Measurements from ENCODE around the gene C2orf72. TPM values are rescaled to one million over a fixed set of nuclear protein-coding genes. Genes with fewer than 3 reads are reported as not detected.

Gene C2orf72
- not detected for polyA plus RNA-seq (ENCODE audit: low read depth in 6 of 6)

DNA sequence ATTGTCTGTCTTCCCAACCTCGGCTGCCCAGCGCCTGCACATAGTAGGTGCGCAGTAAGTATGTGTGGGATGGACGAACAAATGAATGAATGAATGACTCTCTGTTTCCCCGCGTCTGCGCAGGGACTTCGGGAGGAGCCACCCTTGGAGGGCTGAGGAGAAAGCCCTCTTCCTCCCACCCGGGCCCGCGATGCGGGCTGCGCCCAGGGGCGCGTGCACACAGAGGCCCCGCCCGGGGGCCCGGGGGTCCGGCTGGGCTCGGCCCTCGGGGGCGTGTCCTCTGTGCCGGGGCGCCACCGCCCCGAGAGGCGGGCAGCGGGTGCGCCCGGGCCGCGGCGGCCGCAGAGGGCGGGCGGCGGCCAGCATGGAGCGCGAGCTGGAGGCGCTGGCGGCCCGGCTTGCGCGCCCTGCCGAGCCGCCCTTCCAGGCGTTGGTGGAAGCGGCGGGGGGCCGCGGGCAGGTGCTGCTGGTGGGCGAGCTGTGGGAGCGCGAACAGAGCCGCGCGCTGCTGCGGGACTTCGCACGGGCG, at the start of gene C2orf72:
TSS of gene C2orf72 (plus strand) at position 322 of the 529 bp plus-strand sequence. CDS start at position 365, 43 bp downstream.
- DNase-seq (no peak), ATAC-seq (ENCODE audit: low read depth in 2 of 2) (peak; percentile 11 to 29)

DNA sequence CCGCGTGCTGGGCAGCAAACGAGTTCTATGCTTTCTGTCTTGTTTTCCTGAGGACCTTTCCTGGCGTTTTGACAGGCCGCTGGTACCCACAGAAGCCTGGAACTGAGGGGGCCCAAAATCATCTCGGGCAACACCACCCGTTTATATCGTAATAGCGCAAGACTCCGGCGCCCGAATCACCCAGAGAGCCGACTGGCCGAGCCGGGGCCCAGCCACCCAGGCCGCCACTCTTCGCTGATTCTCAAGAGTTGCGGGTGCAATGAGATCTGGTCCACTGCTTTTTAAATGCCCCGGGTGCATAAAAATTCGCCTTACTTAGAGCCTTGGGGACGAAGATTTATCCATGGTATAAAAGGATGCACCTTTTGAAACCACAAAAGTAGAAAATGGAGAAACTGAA, 47.6 kb upstream of the C2orf72 start:
- H3K4me3 Mint-ChIP-seq, result no peak overlapping the region
- H3K27me3 Mint-ChIP-seq, result peaks cover 31 to 67% (median 60%) of the 10 kb centered on the region in 3 donors
- DNase-seq (no peak), ATAC-seq (ENCODE audit: low read depth in 2 of 2) (no peak)
- peaks cover 0 to 3% (median 0%) of the 10 kb centered on the region in 3 donors for H3K4me1 Mint-ChIP-seq
- H3K36me3 Mint-ChIP-seq, result no peaks in the 10 kb centered on the region
- no peaks in the 10 kb centered on the region for H3K9me3 Mint-ChIP-seq
- H3K27ac Mint-ChIP-seq, result no peak overlapping the region

More for the DNA sequence above, at the start of gene C2orf72:
- peaks cover 46 to 71% (median 55%) of the 10 kb centered on the region in 3 donors for H3K27me3 Mint-ChIP-seq
- peaks cover 10 to 32% (median 21%) of the 10 kb centered on the region in 3 donors for H3K4me1 Mint-ChIP-seq
- no peaks in the 10 kb centered on the region for H3K36me3 Mint-ChIP-seq
- no peak within 1 kb of the TSS for H3K27ac Mint-ChIP-seq
- no peaks in the 10 kb centered on the region for H3K9me3 Mint-ChIP-seq
- peak within 1 kb of the TSS; percentile 46 to 85 (median 70) for H3K4me3 Mint-ChIP-seq

DNA sequence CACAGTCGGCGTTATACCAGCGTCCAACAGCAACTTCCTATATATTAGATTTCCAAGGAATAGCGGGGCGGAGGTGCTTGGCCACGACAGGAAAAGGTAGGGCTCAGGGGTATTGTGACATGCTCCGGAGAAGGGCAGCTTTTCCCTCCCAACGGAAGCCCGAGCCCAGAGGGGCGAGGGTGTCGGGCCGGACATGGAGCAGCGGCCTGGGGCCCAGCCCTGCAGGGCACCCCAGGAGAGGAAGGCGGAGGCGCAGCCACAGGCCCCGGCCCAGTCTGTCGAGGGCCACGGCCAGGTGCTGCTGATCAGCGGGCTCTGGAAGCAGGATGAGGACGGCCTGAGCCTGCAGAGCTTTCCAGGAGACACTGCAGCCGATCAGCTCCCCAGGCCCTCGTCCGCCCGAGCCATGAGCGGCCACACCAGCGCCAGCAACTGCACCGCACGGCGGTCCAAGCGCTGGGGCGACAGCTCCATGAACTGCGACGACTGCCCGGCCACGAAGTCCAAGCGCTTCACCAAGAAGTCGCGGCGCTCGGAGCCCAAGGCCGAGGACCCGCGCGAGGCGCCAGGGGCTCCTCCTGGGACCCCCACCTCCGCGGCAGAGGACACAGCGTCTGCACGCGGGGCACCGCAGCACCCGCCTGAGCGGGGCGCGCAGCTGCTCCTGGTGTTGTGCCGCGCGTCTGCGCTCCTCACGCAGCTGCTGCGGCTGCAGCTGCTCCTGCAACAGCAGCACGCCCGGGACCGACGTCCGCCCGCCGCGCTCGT, 47.0 kb upstream of the C2orf72 start:
- H3K4me1 Mint-ChIP-seq, result peaks cover 0 to 3% (median 0%) of the 10 kb centered on the region in 3 donors
- H3K9me3 Mint-ChIP-seq, result no peaks in the 10 kb centered on the region
- H3K4me3 Mint-ChIP-seq, result no peak overlapping the region
- ATAC-seq (ENCODE audit: low read depth in 2 of 2), result no peak
- no peak for DNase-seq
- peaks cover 34 to 67% (median 63%) of the 10 kb centered on the region in 3 donors for H3K27me3 Mint-ChIP-seq
- no peak overlapping the region for H3K27ac Mint-ChIP-seq
- H3K36me3 Mint-ChIP-seq, result no peaks in the 10 kb centered on the region

DNA sequence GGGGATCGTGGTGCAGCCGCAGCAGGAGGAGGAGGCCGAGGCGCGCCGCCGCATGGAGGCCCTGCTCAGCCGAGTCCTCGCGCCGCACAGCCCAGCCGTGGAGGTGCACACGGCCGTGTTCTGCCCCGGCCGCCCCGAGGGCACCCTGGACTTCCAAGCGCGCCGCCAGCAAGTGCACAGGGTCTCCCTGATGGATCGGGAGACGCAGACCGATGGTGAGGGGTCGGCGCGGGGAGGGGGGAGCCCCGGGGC, 46.5 kb upstream of the C2orf72 start:
- ATAC-seq (ENCODE audit: low read depth in 2 of 2) (no peak), DNase-seq (no peak)
- no peak overlapping the region for H3K27ac Mint-ChIP-seq
- H3K4me1 Mint-ChIP-seq, result peaks cover 0 to 3% (median 0%) of the 10 kb centered on the region in 3 donors
- H3K27me3 Mint-ChIP-seq, result peaks cover 39 to 68% (median 63%) of the 10 kb centered on the region in 3 donors
- H3K36me3 Mint-ChIP-seq, result no peaks in the 10 kb centered on the region
- H3K9me3 Mint-ChIP-seq, result no peaks in the 10 kb centered on the region
- no peak overlapping the region for H3K4me3 Mint-ChIP-seq

DNA sequence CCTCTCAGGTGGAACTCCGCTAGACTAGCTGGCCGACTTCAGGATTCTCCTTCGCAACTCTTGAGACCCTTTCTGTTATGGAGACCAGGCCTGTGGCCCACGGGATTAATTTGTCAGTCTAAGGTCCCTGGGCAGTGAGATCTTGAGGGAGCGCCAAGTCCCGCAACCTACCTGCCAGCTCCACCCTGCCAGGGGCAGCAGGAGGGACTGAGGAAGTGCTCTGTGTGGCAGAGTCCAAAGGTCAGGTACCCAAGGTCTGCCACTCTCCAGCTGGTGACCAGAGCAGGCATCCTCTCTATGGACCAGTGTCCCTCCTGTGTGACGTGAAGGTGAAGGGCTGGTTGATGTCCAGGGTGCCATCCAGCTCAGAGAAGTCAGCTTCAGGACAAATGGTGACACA, 45.7 kb upstream of the C2orf72 start:
- DNase-seq, result no peak
- no peaks in the 10 kb centered on the region for H3K36me3 Mint-ChIP-seq
- no peak overlapping the region for H3K27ac Mint-ChIP-seq
- ATAC-seq (ENCODE audit: low read depth in 2 of 2), result no peak
- peaks cover 0 to under 1% (median 0%) of the 10 kb centered on the region in 7 donors for H3K9me3 Mint-ChIP-seq
- peaks cover 0 to 3% (median 0%) of the 10 kb centered on the region in 3 donors for H3K4me1 Mint-ChIP-seq
- peaks cover 47 to 71% (median 63%) of the 10 kb centered on the region in 3 donors for H3K27me3 Mint-ChIP-seq
- no peak overlapping the region for H3K4me3 Mint-ChIP-seq

DNA sequence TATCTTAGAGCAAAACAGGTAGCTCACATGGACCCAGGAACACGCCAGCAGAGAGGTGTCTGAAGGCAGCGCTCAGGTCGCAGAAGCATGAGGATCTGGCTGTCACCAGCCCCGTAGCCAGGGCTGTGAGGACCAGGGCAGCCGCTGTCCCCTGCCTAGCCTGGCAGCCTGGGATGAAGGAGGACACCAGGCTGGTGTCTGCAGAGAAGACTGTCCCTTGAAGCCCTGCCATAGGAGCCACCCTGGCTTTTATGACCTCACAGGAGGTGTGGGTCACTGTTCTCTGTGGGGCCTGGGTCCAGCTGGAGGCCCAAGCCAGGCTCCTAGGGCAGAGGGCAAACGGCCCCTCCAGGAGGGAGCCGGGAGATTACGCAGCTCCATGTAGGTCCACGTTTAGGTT, 41.5 kb upstream of the C2orf72 start, which contains the start of gene SPATA3:
TSS of gene SPATA3 (plus strand) at position 301 of the 400 bp plus-strand sequence. CDS start 113 bp downstream, outside the sequence.
- no peaks in the 10 kb centered on the region for H3K36me3 Mint-ChIP-seq

DNA sequence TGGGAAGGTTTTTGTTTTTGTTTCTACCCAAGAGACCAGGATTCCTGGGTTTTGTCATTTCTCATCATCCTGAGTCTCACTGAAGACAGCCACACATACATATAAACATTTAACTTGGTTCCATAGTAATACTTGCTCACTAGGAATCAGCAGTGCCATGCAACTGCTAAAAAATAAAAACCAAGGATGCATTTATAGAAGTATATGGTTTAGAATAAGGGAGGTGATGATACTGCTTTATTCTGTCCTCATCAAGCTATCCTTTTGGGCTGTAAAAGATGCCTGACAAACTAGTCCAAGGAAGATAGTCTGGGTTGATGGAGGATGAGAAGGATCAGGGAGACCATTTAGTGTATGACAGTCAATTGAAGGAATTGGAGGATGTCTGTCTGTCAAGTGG, 40.7 kb upstream of the C2orf72 start:
- ATAC-seq (ENCODE audit: low read depth in 2 of 2) (no peak), DNase-seq (no peak)
- Mint-ChIP-seq H3K4me1 (peaks cover 0 to 3% (median 0%) of the 10 kb centered on the region in 3 donors), H3K36me3 (no peaks in the 10 kb centered on the region), H3K27ac (no peak overlapping the region), H3K27me3 (peaks cover 69 to 96% (median 88%) of the 10 kb centered on the region in 3 donors), H3K9me3 (peaks cover 0 to 10% (median 6%) of the 10 kb centered on the region in 7 donors), H3K4me3 (no peak overlapping the region)

More for the DNA sequence above, 41.5 kb upstream of the C2orf72 start, which contains the start of gene SPATA3:
- Mint-ChIP-seq H3K27me3 (peaks cover 67 to 94% (median 85%) of the 10 kb centered on the region in 3 donors), H3K27ac (no peak within 1 kb of the TSS), H3K9me3 (peaks cover 0 to 10% (median 6%) of the 10 kb centered on the region in 7 donors), H3K4me3 (no peak within 1 kb of the TSS), H3K4me1 (peaks cover 0 to 2% (median 0%) of the 10 kb centered on the region in 3 donors)
- DNase-seq (no peak), ATAC-seq (ENCODE audit: low read depth in 2 of 2) (no peak)

DNA sequence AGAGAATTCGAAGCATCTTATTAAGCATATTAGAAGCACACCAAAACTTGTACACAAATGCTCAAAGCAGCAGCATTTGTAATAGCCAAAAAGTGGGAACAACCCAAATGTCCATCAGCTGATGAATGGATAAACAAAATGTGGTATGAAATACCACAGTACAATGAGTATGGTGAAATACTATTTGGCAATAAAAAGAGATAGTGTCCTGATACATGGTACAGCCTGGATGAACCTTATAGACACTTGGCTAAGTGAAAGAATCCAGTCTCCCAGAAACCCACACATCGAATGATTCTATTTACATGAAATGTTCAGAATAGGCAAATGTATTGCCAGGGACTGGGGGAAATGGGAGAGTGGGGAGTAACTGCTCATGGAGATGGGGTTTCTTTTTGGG, 38.4 kb upstream of the C2orf72 start:
- no peak overlapping the region for H3K4me3 Mint-ChIP-seq
- peaks cover 0 to 3% (median 0%) of the 10 kb centered on the region in 3 donors for H3K4me1 Mint-ChIP-seq
- no peak overlapping the region for H3K27ac Mint-ChIP-seq
- no peaks in the 10 kb centered on the region for H3K36me3 Mint-ChIP-seq
- H3K27me3 Mint-ChIP-seq, result peaks cover 59 to 90% (median 72%) of the 10 kb centered on the region in 3 donors
- no peak for DNase-seq
- ATAC-seq (ENCODE audit: low read depth in 2 of 2), result no peak
- peaks cover 0 to 10% (median 6%) of the 10 kb centered on the region in 7 donors for H3K9me3 Mint-ChIP-seq

DNA sequence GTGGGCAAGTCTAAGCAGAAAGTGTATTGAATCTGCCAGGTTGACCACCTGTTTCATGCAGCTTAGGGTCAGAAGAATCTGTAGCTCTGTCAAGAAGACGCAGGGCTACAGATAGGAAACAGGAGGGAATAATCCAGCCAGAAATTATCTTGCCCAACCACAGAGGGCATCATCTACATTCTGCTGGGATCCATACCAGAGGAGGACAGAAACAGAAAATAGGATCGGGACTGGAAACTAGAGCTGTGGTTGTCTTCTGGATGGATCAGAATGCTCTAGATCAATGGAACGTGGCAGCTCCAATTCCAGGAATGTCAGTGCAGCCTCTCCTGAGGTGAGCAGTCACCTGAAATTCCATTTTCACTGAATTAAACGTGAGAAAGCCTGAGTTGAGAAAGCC, 37.8 kb upstream of the C2orf72 start:
- Mint-ChIP-seq H3K27ac (no peak overlapping the region), H3K9me3 (peaks cover 0 to 11% (median 6%) of the 10 kb centered on the region in 7 donors), H3K4me1 (peaks cover 0 to 3% (median 0%) of the 10 kb centered on the region in 3 donors), H3K36me3 (no peaks in the 10 kb centered on the region), H3K27me3 (peaks cover 57 to 84% (median 72%) of the 10 kb centered on the region in 3 donors), H3K4me3 (no peak overlapping the region)
- DNase-seq (no peak), ATAC-seq (ENCODE audit: low read depth in 2 of 2) (no peak)

DNA sequence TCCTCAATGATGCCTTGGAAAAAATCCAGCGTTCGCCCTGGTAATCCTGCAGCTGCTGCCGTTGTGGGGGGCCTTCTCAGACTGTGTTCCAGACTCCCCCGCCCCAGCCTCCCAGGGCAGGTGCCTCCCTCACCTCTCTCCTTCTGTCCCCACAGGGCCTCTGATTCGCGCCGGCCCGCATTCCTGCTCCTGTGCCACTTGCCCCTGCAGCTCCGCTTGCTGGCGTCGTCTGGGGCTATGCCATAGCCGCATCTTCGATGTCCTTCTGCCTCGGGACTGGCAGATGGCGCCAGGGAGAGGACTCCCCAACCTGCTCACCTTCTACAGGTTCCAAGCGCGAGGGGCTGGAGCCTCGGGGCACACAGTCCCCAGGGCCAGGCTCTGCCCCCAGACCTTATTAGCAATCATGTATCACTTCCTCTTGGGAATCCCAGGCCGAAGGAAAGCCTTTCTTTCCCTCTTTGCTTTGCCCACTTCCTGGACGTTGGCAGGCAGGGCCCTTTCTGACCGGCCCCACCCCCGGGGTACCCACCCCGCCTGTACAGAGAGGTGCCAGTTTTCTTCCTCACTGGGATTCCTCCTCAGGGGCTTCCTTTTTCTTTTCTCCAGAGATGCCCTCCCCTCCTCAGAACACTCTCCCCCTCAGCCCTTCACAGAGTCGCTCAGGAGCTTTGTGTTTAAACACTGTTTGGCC, 37.0 kb upstream of the C2orf72 start:
- no peak overlapping the region for H3K27ac Mint-ChIP-seq
- H3K36me3 Mint-ChIP-seq, result peaks cover 0 to 8% of the 10 kb centered on the region in 2 donors
- H3K4me1 Mint-ChIP-seq, result peaks cover 0 to 10% (median 0%) of the 10 kb centered on the region in 3 donors
- no peak for ATAC-seq (ENCODE audit: low read depth in 2 of 2)
- no peak for DNase-seq
- peaks cover 55 to 75% (median 68%) of the 10 kb centered on the region in 3 donors for H3K27me3 Mint-ChIP-seq
- H3K9me3 Mint-ChIP-seq, result peaks cover 0 to 18% (median 9%) of the 10 kb centered on the region in 7 donors
- H3K4me3 Mint-ChIP-seq, result no peak overlapping the region

DNA sequence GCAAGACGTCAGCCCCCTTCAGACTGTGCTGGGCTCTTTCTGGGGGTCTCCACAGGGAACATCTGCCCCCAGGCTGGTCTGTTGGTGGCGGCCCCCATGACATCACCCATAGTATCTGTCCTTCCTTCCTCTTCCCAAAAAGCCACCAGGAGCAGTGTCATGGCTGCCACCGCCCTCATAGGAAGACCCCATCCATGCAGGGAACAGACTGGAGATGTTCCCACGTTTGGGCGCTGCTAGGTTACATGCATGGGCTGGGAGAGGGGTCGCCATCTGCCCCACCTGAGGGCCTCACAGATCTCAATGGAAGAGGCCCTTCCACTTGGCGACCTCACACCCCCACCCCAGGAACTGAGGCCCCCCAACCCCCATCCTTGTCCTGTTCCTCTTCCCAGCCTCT, 36.3 kb upstream of the C2orf72 start:
- Mint-ChIP-seq H3K36me3 (peaks cover 0 to 12% of the 10 kb centered on the region in 2 donors), H3K4me1 (peaks cover 0 to 13% (median 0%) of the 10 kb centered on the region in 3 donors), H3K4me3 (no peak overlapping the region), H3K9me3 (peaks cover 2 to 21% (median 11%) of the 10 kb centered on the region in 7 donors), H3K27ac (no peak overlapping the region), H3K27me3 (peaks cover 48 to 68% (median 61%) of the 10 kb centered on the region in 3 donors)
- ATAC-seq (ENCODE audit: low read depth in 2 of 2) (no peak), DNase-seq (no peak)

DNA sequence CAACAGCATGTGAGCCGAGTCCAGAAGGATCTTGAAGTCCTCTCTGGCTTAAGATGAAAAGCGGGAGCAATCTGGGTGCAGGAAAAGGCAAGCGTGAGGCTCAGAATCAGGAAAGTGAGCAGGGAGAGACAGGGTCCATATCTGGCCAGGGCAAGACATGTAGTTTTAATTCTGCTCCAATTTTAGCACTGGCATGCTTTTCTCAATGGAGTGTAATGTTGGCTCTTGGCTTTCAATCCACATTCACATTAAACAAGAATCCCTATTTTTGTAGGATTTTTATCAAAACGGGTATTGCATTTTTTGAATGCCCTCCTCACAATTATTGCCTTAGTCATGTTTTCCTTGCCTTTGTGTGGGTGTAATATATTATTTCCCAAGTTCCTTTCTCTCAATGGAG, 35.4 kb upstream of the C2orf72 start:
- DNase-seq (no peak), ATAC-seq (ENCODE audit: low read depth in 2 of 2) (no peak)
- Mint-ChIP-seq H3K4me3 (no peak overlapping the region), H3K27me3 (peaks cover 40 to 59% (median 52%) of the 10 kb centered on the region in 3 donors), H3K4me1 (peaks cover 0 to 13% (median 0%) of the 10 kb centered on the region in 3 donors), H3K9me3 (peaks cover 2 to 19% (median 9%) of the 10 kb centered on the region in 7 donors), H3K36me3 (peaks cover 0 to 12% of the 10 kb centered on the region in 2 donors), H3K27ac (peak overlapping the region in 1 of 6 donors; percentile 43)

DNA sequence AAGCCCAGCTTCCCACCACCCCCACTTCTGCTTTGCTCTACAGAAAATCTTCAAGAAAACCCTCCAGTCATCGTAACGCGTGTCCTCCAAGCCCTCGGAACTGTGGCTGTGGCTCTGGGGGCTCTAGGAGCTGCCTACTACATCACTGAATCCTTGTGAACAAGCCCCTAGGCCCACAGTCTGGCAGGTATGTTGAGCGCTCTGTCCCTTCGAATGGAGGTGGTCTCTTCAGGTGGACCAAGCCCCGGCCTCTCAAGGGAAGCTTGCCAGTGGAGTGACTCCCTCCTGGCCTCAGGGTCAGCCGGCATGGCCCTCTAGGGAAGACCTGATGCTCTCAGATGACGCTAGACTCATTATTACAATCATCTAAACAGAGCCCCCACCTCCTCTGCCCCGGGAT, 34.7 kb upstream of the C2orf72 start:
- Mint-ChIP-seq H3K27ac (no peak overlapping the region), H3K4me1 (peaks cover 0 to 13% (median 0%) of the 10 kb centered on the region in 3 donors), H3K27me3 (peaks cover 36 to 54% (median 45%) of the 10 kb centered on the region in 3 donors), H3K36me3 (peaks cover 0 to 12% of the 10 kb centered on the region in 2 donors), H3K9me3 (peaks cover 2 to 15% (median 7%) of the 10 kb centered on the region in 7 donors), H3K4me3 (no peak overlapping the region)
- no peak for DNase-seq
- no peak for ATAC-seq (ENCODE audit: low read depth in 2 of 2)
